Measurements from ENCODE around the gene TMEM115.

Gene TMEM115

GRCh38 chr3:50330330-50330729 lies 29.0 kb downstream of the TMEM115 start:
- DNase-seq = no peak

GRCh38 chr3:50327943-50328691 lies 31.2 kb downstream of the TMEM115 start, which contains the start of gene TUSC2:
TUSC2 (minus strand) TSS chr3:50328223; CDS start chr3:50328099, 124 bp downstream.
- DNase-seq = peak; percentile 76

GRCh38 chr3:50327129-50327528 lies 32.2 kb downstream of the TMEM115 start:
- DNase-seq = no peak

GRCh38 chr3:50326182-50326541 lies 33.2 kb downstream of the TMEM115 start:
- DNase-seq = no peak

GRCh38 chr3:50325497-50326181 lies 33.7 kb downstream of the TMEM115 start:
- no peak for DNase-seq

- no peak for DNase-seq
Observed at GRCh38 chr3:50325113-50325480, 34.2 kb downstream of the TMEM115 start.

- DNase-seq = no peak
Observed at GRCh38 chr3:50324351-50325112, 34.8 kb downstream of the TMEM115 start.

GRCh38 chr3:50323614-50324199 lies 35.6 kb downstream of the TMEM115 start:
- DNase-seq = no peak

GRCh38 chr3:50323092-50323600 lies 36.2 kb downstream of the TMEM115 start:
- DNase-seq = no peak

- no peak for DNase-seq
Observed at GRCh38 chr3:50322386-50323091, 36.8 kb downstream of the TMEM115 start, which contains the start of gene HYAL2. HYAL2 (minus strand) TSS chr3:50322745; CDS start chr3:50320489, 2,256 bp downstream.

- no peak for DNase-seq
Observed at GRCh38 chr3:50322115-50322385, 37.3 kb downstream of the TMEM115 start.

GRCh38 chr3:50321336-50322114 lies 37.8 kb downstream of the TMEM115 start:
- peak; percentile 56 for DNase-seq

GRCh38 chr3:50320853-50321335 lies 38.4 kb downstream of the TMEM115 start:
- no peak for DNase-seq

GRCh38 chr3:50319894-50320625 lies 39.3 kb downstream of the TMEM115 start:
- no peak for DNase-seq

- no peak for DNase-seq
Observed at GRCh38 chr3:50319181-50319893, 40.0 kb downstream of the TMEM115 start.

- DNase-seq = no peak
Observed at GRCh38 chr3:50318615-50319014, 40.7 kb downstream of the TMEM115 start.

- DNase-seq = no peak
Observed at GRCh38 chr3:50318163-50318562, 41.2 kb downstream of the TMEM115 start.

GRCh38 chr3:50317300-50317699 lies 42.0 kb downstream of the TMEM115 start:
- no peak for DNase-seq

GRCh38 chr3:50316657-50317242 lies 42.6 kb downstream of the TMEM115 start:
- no peak for DNase-seq

GRCh38 chr3:50314816-50315215 lies 44.5 kb downstream of the TMEM115 start:
- DNase-seq = no peak
